ENCODE data around the gene CDK6. TPM values are rescaled to one million over a fixed set of nuclear protein-coding genes. Genes with fewer than 3 reads are reported as not detected.

The CDK6 gene
- total and polyA plus RNA-seq, 8 donors, result 2.6 to 86.3 (median 15.5) TPM

GRCh38 chr7:92576296-92576695 is 260.1 kb downstream of the CDK6 start:
- 82 to 87% (median 83%) methylated on average over 3 of the region's 3 CpGs for WGBS, 5 donors

GRCh38 chr7:92569137-92569536 is 267.2 kb downstream of the CDK6 start:
- Histone ChIP-seq H3K4me1 (no peaks in the 10 kb centered on the region), H3K27ac (no peak overlapping the region), H3K4me3 (no peak overlapping the region), H3K36me3 (peaks cover 20 to 99% (median 96%) of the 10 kb centered on the region in 4 donors), H3K9me3 (no peaks in the 10 kb centered on the region), H3K27me3 (no peaks in the 10 kb centered on the region)
- intact Hi-C loops (cut with DNase I; ENCODE audit: low total_unique reads), result no loop called here
- TF ChIP-seq POLR2AphosphoS5 (IDR thresholded peaks at IDR 0.05), result no peak
- no peak for TF ChIP-seq CTCF (IDR thresholded peaks at IDR 0.05)
- TF ChIP-seq EP300 (IDR thresholded peaks at IDR 0.05), result no peak
- no peak for TF ChIP-seq POLR2A (IDR thresholded peaks at IDR 0.05)
- no peak for DNase-seq
- 87 to 92% (median 90%) methylated on average over 4 of the region's 4 CpGs for WGBS, 5 donors

More at GRCh38 chr7:92576296-92576695, 260.1 kb downstream of the CDK6 start:
- Histone ChIP-seq H3K27ac (no peak overlapping the region), H3K4me3 (no peak overlapping the region), H3K36me3 (peaks cover 47 to 99% (median 96%) of the 10 kb centered on the region in 4 donors), H3K9me3 (no peaks in the 10 kb centered on the region), H3K27me3 (no peaks in the 10 kb centered on the region), H3K4me1 (no peaks in the 10 kb centered on the region)
- DNase-seq, result no peak
- intact Hi-C loops (cut with DNase I; ENCODE audit: low total_unique reads), result no loop called here
- no peak for TF ChIP-seq POLR2A (IDR thresholded peaks at IDR 0.05)

- intact Hi-C loops (cut with DNase I; ENCODE audit: low total_unique reads), result no loop called here
- H3K27me3 ChIP-seq, result no peaks in the 10 kb centered on the region
- no peaks in the 10 kb centered on the region for H3K9me3 ChIP-seq
- H3K27ac ChIP-seq, result no peak overlapping the region
- WGBS, 5 donors, result 86 to 95% (median 94%) methylated on average over 6 of the region's 6 CpGs
- TF ChIP-seq EP300 (IDR thresholded peaks at IDR 0.05), result no peak
- no peak for TF ChIP-seq POLR2A (IDR thresholded peaks at IDR 0.05)
- no peak for TF ChIP-seq CTCF (IDR thresholded peaks at IDR 0.05)
- no peak for TF ChIP-seq POLR2AphosphoS5 (IDR thresholded peaks at IDR 0.05)
- DNase-seq, result no peak
- H3K4me3 ChIP-seq, result no peak overlapping the region
- H3K4me1 ChIP-seq, result no peaks in the 10 kb centered on the region
- peaks cover 22 to 100% (median 98%) of the 10 kb centered on the region in 4 donors for H3K36me3 ChIP-seq
Observed at GRCh38 chr7:92567460-92567859, 268.9 kb downstream of the CDK6 start.

- DNase-seq, result no peak
- Histone ChIP-seq H3K36me3 (peaks cover 22 to 87% (median 86%) of the 10 kb centered on the region in 4 donors), H3K4me1 (no peaks in the 10 kb centered on the region), H3K27ac (no peak overlapping the region), H3K9me3 (no peaks in the 10 kb centered on the region), H3K27me3 (no peaks in the 10 kb centered on the region), H3K4me3 (no peak overlapping the region)
- intact Hi-C loops (cut with DNase I; ENCODE audit: low total_unique reads), result no loop called here
- TF ChIP-seq POLR2AphosphoS5 (IDR thresholded peaks at IDR 0.05) (no peak), EP300 (IDR thresholded peaks at IDR 0.05) (no peak), POLR2A (IDR thresholded peaks at IDR 0.05) (no peak), CTCF (IDR thresholded peaks at IDR 0.05) (no peak)
- WGBS, 5 donors, result 80 to 85% (median 85%) methylated on average over 2 of the region's 2 CpGs
Observed at GRCh38 chr7:92563345-92563744, 273.0 kb downstream of the CDK6 start.

GRCh38 chr7:92560602-92561001 is 275.8 kb downstream of the CDK6 start:
- intact Hi-C loops (cut with DNase I; ENCODE audit: low total_unique reads), result no loop called here
- TF ChIP-seq CTCF (IDR thresholded peaks at IDR 0.05) (no peak), EP300 (IDR thresholded peaks at IDR 0.05) (no peak), POLR2AphosphoS5 (IDR thresholded peaks at IDR 0.05) (no peak), POLR2A (IDR thresholded peaks at IDR 0.05) (no peak)
- H3K4me3 ChIP-seq, result no peak overlapping the region
- no peak for DNase-seq
- H3K36me3 ChIP-seq, result peaks cover 8 to 63% (median 61%) of the 10 kb centered on the region in 4 donors
- no peaks in the 10 kb centered on the region for H3K27me3 ChIP-seq
- H3K9me3 ChIP-seq, result no peaks in the 10 kb centered on the region
- no peaks in the 10 kb centered on the region for H3K4me1 ChIP-seq
- H3K27ac ChIP-seq, result no peak overlapping the region

Data from stomach (tissue), 9 donors.